Measurements from ENCODE around the gene SDE2.
A peak's percentile ranks its signal among the peaks of the same experiment; 100 is the strongest.

Gene SDE2

GRCh38 chr1:225945564-225945963, 53.6 kb downstream of the SDE2 start:
- Histone ChIP-seq H3K4me1 (ENCODE audit: insufficient read depth, insufficient read length) (peaks cover 16% of the 10 kb centered on the region), H3K27me3 (ENCODE audit: insufficient read depth, insufficient read length) (peaks cover 85% of the 10 kb centered on the region), H3K9ac (ENCODE audit: insufficient read length, low read depth) (no peak overlapping the region), H3K36me3 (ENCODE audit: insufficient read depth, insufficient read length, low read length) (no peaks in the 10 kb centered on the region), H3K9me3 (ENCODE audit: insufficient read depth, low read length) (no peaks in the 10 kb centered on the region), H3K4me3 (ENCODE audit: insufficient read length, low read depth) (no peak overlapping the region)
- peak; percentile 86 for DNase-seq (ENCODE audit: low read depth, low spot score)
- TF ChIP-seq SUZ12 (IDR thresholded peaks at IDR 0.05; ENCODE audit: extremely low read depth, insufficient read depth, insufficient read length) (no peak), YY1 (IDR thresholded peaks at IDR 0.05; ENCODE audit: insufficient read depth, insufficient read length) (no peak), ZNF274 (IDR thresholded peaks at IDR 0.05; ENCODE audit: low read depth, low read length) (no peak)

GRCh38 chr1:225944951-225945350, 54.2 kb downstream of the SDE2 start:
- Histone ChIP-seq H3K27me3 (ENCODE audit: insufficient read depth, insufficient read length) (peaks cover 84% of the 10 kb centered on the region), H3K9me3 (ENCODE audit: insufficient read depth, low read length) (no peaks in the 10 kb centered on the region), H3K4me3 (ENCODE audit: insufficient read length, low read depth) (no peak overlapping the region), H3K36me3 (ENCODE audit: insufficient read depth, insufficient read length, low read length) (no peaks in the 10 kb centered on the region), H3K9ac (ENCODE audit: insufficient read length, low read depth) (no peak overlapping the region), H3K4me1 (ENCODE audit: insufficient read depth, insufficient read length) (peaks cover 16% of the 10 kb centered on the region)
- no peak for TF ChIP-seq SUZ12 (IDR thresholded peaks at IDR 0.05; ENCODE audit: extremely low read depth, insufficient read depth, insufficient read length)
- TF ChIP-seq YY1 (IDR thresholded peaks at IDR 0.05; ENCODE audit: insufficient read depth, insufficient read length), result no peak
- TF ChIP-seq ZNF274 (IDR thresholded peaks at IDR 0.05; ENCODE audit: low read depth, low read length), result no peak
- no peak for DNase-seq (ENCODE audit: low read depth, low spot score)

- Histone ChIP-seq H3K9me3 (ENCODE audit: insufficient read depth, low read length) (no peaks in the 10 kb centered on the region), H3K27me3 (ENCODE audit: insufficient read depth, insufficient read length) (peaks cover 83% of the 10 kb centered on the region), H3K4me1 (ENCODE audit: insufficient read depth, insufficient read length) (peaks cover 16% of the 10 kb centered on the region), H3K4me3 (ENCODE audit: insufficient read length, low read depth) (no peak overlapping the region), H3K9ac (ENCODE audit: insufficient read length, low read depth) (no peak overlapping the region), H3K36me3 (ENCODE audit: insufficient read depth, insufficient read length, low read length) (no peaks in the 10 kb centered on the region)
- no peak for DNase-seq (ENCODE audit: low read depth, low spot score)
- no peak for TF ChIP-seq ZNF274 (IDR thresholded peaks at IDR 0.05; ENCODE audit: low read depth, low read length)
- TF ChIP-seq YY1 (IDR thresholded peaks at IDR 0.05; ENCODE audit: insufficient read depth, insufficient read length), result no peak
- TF ChIP-seq SUZ12 (IDR thresholded peaks at IDR 0.05; ENCODE audit: extremely low read depth, insufficient read depth, insufficient read length), result no peak
Observed at GRCh38 chr1:225944387-225944786, 54.8 kb downstream of the SDE2 start.

- Histone ChIP-seq H3K9me3 (ENCODE audit: insufficient read depth, low read length) (no peaks in the 10 kb centered on the region), H3K4me1 (ENCODE audit: insufficient read depth, insufficient read length) (peaks cover 16% of the 10 kb centered on the region), H3K36me3 (ENCODE audit: insufficient read depth, insufficient read length, low read length) (no peaks in the 10 kb centered on the region), H3K9ac (ENCODE audit: insufficient read length, low read depth) (no peak overlapping the region), H3K4me3 (ENCODE audit: insufficient read length, low read depth) (no peak overlapping the region), H3K27me3 (ENCODE audit: insufficient read depth, insufficient read length) (peaks cover 75% of the 10 kb centered on the region)
- no peak for DNase-seq (ENCODE audit: low read depth, low spot score)
- no peak for TF ChIP-seq SUZ12 (IDR thresholded peaks at IDR 0.05; ENCODE audit: extremely low read depth, insufficient read depth, insufficient read length)
- no peak for TF ChIP-seq ZNF274 (IDR thresholded peaks at IDR 0.05; ENCODE audit: low read depth, low read length)
- TF ChIP-seq YY1 (IDR thresholded peaks at IDR 0.05; ENCODE audit: insufficient read depth, insufficient read length), result no peak
Observed at GRCh38 chr1:225943582-225943981, 55.6 kb downstream of the SDE2 start.

GRCh38 chr1:225942574-225942973, 56.6 kb downstream of the SDE2 start:
- peaks cover 65% of the 10 kb centered on the region for H3K27me3 ChIP-seq (ENCODE audit: insufficient read depth, insufficient read length)
- H3K4me1 ChIP-seq (ENCODE audit: insufficient read depth, insufficient read length), result peaks cover 16% of the 10 kb centered on the region
- H3K9ac ChIP-seq (ENCODE audit: insufficient read length, low read depth), result no peak overlapping the region
- no peaks in the 10 kb centered on the region for H3K9me3 ChIP-seq (ENCODE audit: insufficient read depth, low read length)
- TF ChIP-seq ZNF274 (IDR thresholded peaks at IDR 0.05; ENCODE audit: low read depth, low read length) (no peak), YY1 (IDR thresholded peaks at IDR 0.05; ENCODE audit: insufficient read depth, insufficient read length) (no peak), SUZ12 (IDR thresholded peaks at IDR 0.05; ENCODE audit: extremely low read depth, insufficient read depth, insufficient read length) (no peak)
- no peaks in the 10 kb centered on the region for H3K36me3 ChIP-seq (ENCODE audit: insufficient read depth, insufficient read length, low read length)
- H3K4me3 ChIP-seq (ENCODE audit: insufficient read length, low read depth), result no peak overlapping the region
- DNase-seq (ENCODE audit: low read depth, low spot score), result no peak

GRCh38 chr1:225941942-225942222, 57.3 kb downstream of the SDE2 start:
- no peak overlapping the region for H3K9ac ChIP-seq (ENCODE audit: insufficient read length, low read depth)
- H3K36me3 ChIP-seq (ENCODE audit: insufficient read depth, insufficient read length, low read length), result no peaks in the 10 kb centered on the region
- no peaks in the 10 kb centered on the region for H3K9me3 ChIP-seq (ENCODE audit: insufficient read depth, low read length)
- H3K27me3 ChIP-seq (ENCODE audit: insufficient read depth, insufficient read length), result peaks cover 58% of the 10 kb centered on the region
- DNase-seq (ENCODE audit: low read depth, low spot score), result no peak
- H3K4me1 ChIP-seq (ENCODE audit: insufficient read depth, insufficient read length), result peaks cover 16% of the 10 kb centered on the region
- H3K4me3 ChIP-seq (ENCODE audit: insufficient read length, low read depth), result no peak overlapping the region
- TF ChIP-seq YY1 (IDR thresholded peaks at IDR 0.05; ENCODE audit: insufficient read depth, insufficient read length) (no peak), ZNF274 (IDR thresholded peaks at IDR 0.05; ENCODE audit: low read depth, low read length) (no peak), SUZ12 (IDR thresholded peaks at IDR 0.05; ENCODE audit: extremely low read depth, insufficient read depth, insufficient read length) (no peak)

GRCh38 chr1:225941187-225941941, 57.8 kb downstream of the SDE2 start, which contains the start of gene LEFTY2:
Gene LEFTY2, minus strand, starts transcription at chr1:225941220. Its CDS starts 80 bp downstream, at chr1:225941140.
- Histone ChIP-seq H3K27me3 (ENCODE audit: insufficient read depth, insufficient read length) (peaks cover 53% of the 10 kb centered on the region), H3K4me3 (ENCODE audit: insufficient read length, low read depth) (no peak within 1 kb of the TSS)

More at GRCh38 chr1:225941187-225941941, 57.8 kb downstream of the SDE2 start, which contains the start of gene LEFTY2:
- no peaks in the 10 kb centered on the region for H3K36me3 ChIP-seq (ENCODE audit: insufficient read depth, insufficient read length, low read length)
- no peak within 1 kb of the TSS for H3K9ac ChIP-seq (ENCODE audit: insufficient read length, low read depth)
- no peaks in the 10 kb centered on the region for H3K9me3 ChIP-seq (ENCODE audit: insufficient read depth, low read length)
- no peak for DNase-seq (ENCODE audit: low read depth, low spot score)
- peaks cover 16% of the 10 kb centered on the region for H3K4me1 ChIP-seq (ENCODE audit: insufficient read depth, insufficient read length)
- TF ChIP-seq ZNF274 (IDR thresholded peaks at IDR 0.05; ENCODE audit: low read depth, low read length) (no peak), YY1 (IDR thresholded peaks at IDR 0.05; ENCODE audit: insufficient read depth, insufficient read length) (no peak), SUZ12 (IDR thresholded peaks at IDR 0.05; ENCODE audit: extremely low read depth, insufficient read depth, insufficient read length) (no peak)

Measured in NT2/D1 (cell line).